ENCODE results near the gene PNRC1.

Gene PNRC1

GRCh38 chr6:89048288-89048923, 32.1 kb upstream of the PNRC1 start:
- no peak overlapping the region for H3K4me3 ChIP-seq (ENCODE audit: control insufficient read depth, low read depth, low read length)
- TF ChIP-seq CTCF (IDR thresholded peaks at IDR 0.05; ENCODE audit: control insufficient read depth, insufficient read depth, low read depth, low read length, missing control alignments): no peak
- DNase-seq (ENCODE audit: low read depth): no peak

GRCh38 chr6:89048985-89049384, 31.6 kb upstream of the PNRC1 start:
- no peak for TF ChIP-seq CTCF (IDR thresholded peaks at IDR 0.05; ENCODE audit: control insufficient read depth, insufficient read depth, low read depth, low read length, missing control alignments)
- H3K4me3 ChIP-seq (ENCODE audit: control insufficient read depth, low read depth, low read length): no peak overlapping the region
- DNase-seq (ENCODE audit: low read depth): no peak

GRCh38 chr6:89050155-89050554, 30.4 kb upstream of the PNRC1 start:
- H3K4me3 ChIP-seq (ENCODE audit: control insufficient read depth, low read depth, low read length): no peak overlapping the region
- no peak for TF ChIP-seq CTCF (IDR thresholded peaks at IDR 0.05; ENCODE audit: control insufficient read depth, insufficient read depth, low read depth, low read length, missing control alignments)
- no peak for DNase-seq (ENCODE audit: low read depth)

- no peak for DNase-seq (ENCODE audit: low read depth)
- TF ChIP-seq CTCF (IDR thresholded peaks at IDR 0.05; ENCODE audit: control insufficient read depth, insufficient read depth, low read depth, low read length, missing control alignments): no peak
Measured at GRCh38 chr6:89050697-89051096, 29.9 kb upstream of the PNRC1 start.

GRCh38 chr6:89051676-89052075, 28.9 kb upstream of the PNRC1 start:
- TF ChIP-seq CTCF (IDR thresholded peaks at IDR 0.05; ENCODE audit: control insufficient read depth, insufficient read depth, low read depth, low read length, missing control alignments): no peak
- H3K4me3 ChIP-seq (ENCODE audit: control insufficient read depth, low read depth, low read length): no peak overlapping the region
- DNase-seq (ENCODE audit: low read depth): no peak

More at GRCh38 chr6:89050697-89051096, 29.9 kb upstream of the PNRC1 start:
- no peak overlapping the region for H3K4me3 ChIP-seq (ENCODE audit: control insufficient read depth, low read depth, low read length)

GRCh38 chr6:89054208-89054607, 26.3 kb upstream of the PNRC1 start:
- TF ChIP-seq CTCF (IDR thresholded peaks at IDR 0.05; ENCODE audit: control insufficient read depth, insufficient read depth, low read depth, low read length, missing control alignments): no peak
- DNase-seq (ENCODE audit: low read depth): no peak
- no peak overlapping the region for H3K4me3 ChIP-seq (ENCODE audit: control insufficient read depth, low read depth, low read length)

Measured in AG09309 (cell line).